Activated CD4-positive, alpha-beta memory T cell treated with anti-CD3 and anti-CD28 coated beads for 36 hours (primary cell): ENCODE data around the gene LRRTM2. TPM values are rescaled to one million over a fixed set of nuclear protein-coding genes. Genes with fewer than 3 reads are reported as not detected.
"Not testable (repeated sequence)": the region's sequence is repeated elsewhere in the genome, so short reads cannot be mapped to it uniquely, and the experiment has no call there.

Experiments used
- CTCF ChIA-PET: fragments of 350-600 bp; sonication (Branson Sonifier 250); formaldehyde crosslinking; loops from one replicate; lab custom pipeline; 2021; ENCODE audit warnings: antibody characterized with exemption, inconsistent platforms; lab: Charles Lee
- POLR2A ChIA-PET: fragments of 350-600 bp; sonication (Branson Sonifier 250); formaldehyde crosslinking; loops from one replicate; lab custom pipeline; 2021; ENCODE audit warnings: antibody characterized with exemption; lab: Charles Lee
- DNase-seq: peaks from one replicate; pipeline ENCODE4 v3.0.0-alpha.2; 2020
- H3K27ac Mint-ChIP-seq: one replicate; pipeline ENCODE4 v1.8.0; 2021; ENCODE audit warnings: mixed read lengths
- H3K27me3 Mint-ChIP-seq: one replicate; pipeline ENCODE4 v1.8.0; 2021; ENCODE audit warnings: mixed read lengths
- H3K36me3 Mint-ChIP-seq: one replicate; pipeline ENCODE4 v1.8.0; 2021; ENCODE audit warnings: mixed read lengths
- H3K4me1 Mint-ChIP-seq: one replicate; pipeline ENCODE4 v1.8.0; 2021; ENCODE audit warnings: low read depth, mixed read lengths
- H3K4me3 Mint-ChIP-seq: one replicate; pipeline ENCODE4 v1.8.0; 2021; ENCODE audit warnings: mild to moderate bottlenecking, mixed read lengths
- H3K9me3 Mint-ChIP-seq: one replicate; pipeline ENCODE4 v1.8.0; 2021; ENCODE audit warnings: mixed read lengths
- intact Hi-C: fragments of 100-400 bp; cut with micrococcal nuclease; formaldehyde crosslinking; loops from one replicate; pipeline ENCODE4 v1.15.1; 2023
- total RNA-seq, 2 experiments: library from RNA; stranded (reverse); gene quantifications; one replicate each; pipeline ENCODE4 v1.2.3, GENCODE V29; 2021

LRRTM2 gene
- total RNA-seq, 2 experiments from 2014 or later: 0.07 TPM; not detected in 1

- ChIA-PET POLR2A (no interaction called here), CTCF (no interaction called here)
- no peaks in the 10 kb centered on the region for H3K36me3 Mint-ChIP-seq
- no peak overlapping the region for H3K27ac Mint-ChIP-seq
- H3K4me3 Mint-ChIP-seq: no peak overlapping the region
- H3K27me3 Mint-ChIP-seq: no peaks in the 10 kb centered on the region
- no peaks in the 10 kb centered on the region for H3K9me3 Mint-ChIP-seq
- intact Hi-C loops: no loop called here
- DNase-seq: no peak
- peaks cover 11% of the 10 kb centered on the region for H3K4me1 Mint-ChIP-seq
Observed at GRCh38 chr5:138850865-138851435, 24.2 kb downstream of the LRRTM2 start.

DNA sequence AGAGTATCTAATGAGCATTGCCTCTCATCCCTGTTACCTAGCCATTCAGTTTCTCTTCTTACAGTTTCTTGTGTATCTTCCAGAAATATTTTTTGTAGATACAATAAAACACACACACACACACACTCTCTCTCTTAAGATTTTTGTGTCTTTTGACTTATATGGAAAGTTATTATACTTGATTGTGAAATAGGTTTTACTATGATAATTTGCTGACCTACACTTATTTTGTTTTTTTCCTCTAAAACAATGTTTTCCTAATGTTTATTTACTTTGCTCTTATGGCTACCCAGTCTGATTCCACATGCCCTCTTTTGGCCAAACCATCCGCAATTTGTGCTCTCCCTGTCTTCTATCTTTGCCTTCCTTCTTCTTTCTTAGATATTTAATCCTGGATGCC lies 25.3 kb downstream of the LRRTM2 start:
- Mint-ChIP-seq H3K27me3 (no peaks in the 10 kb centered on the region), H3K9me3 (no peaks in the 10 kb centered on the region), H3K36me3 (no peaks in the 10 kb centered on the region), H3K4me1 (peaks cover 11% of the 10 kb centered on the region), H3K27ac (no peak overlapping the region), H3K4me3 (no peak overlapping the region)
- intact Hi-C loops: no loop called here
- DNase-seq: no peak
- ChIA-PET CTCF (interaction anchor here (0.7 to 1.8 kb wide), 2 partner anchors 24 to 265 kb away, joined by 3 to 6 read pairs; no protein-coding TSS in a partner anchor), POLR2A (no interaction called here)

DNA sequence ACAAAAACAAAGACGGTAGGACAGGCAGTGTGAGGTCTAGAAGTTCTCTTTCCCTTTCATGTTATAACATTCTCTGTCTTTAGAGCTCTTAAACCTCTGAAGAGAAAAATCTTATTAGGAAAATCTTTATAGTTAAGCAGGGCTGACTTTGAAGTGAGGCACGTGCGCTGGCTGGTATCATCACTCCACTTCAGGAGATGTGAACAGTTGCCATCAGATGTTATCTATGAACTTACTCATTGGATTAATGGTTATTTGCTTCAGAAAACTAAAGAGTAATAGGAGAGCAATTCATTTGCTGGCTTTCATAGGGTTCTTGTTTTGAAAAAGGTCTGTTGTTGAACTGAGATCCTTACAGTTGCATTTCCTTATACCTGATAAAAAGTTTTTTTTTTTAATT lies 25.7 kb downstream of the LRRTM2 start:
- intact Hi-C loops: no loop called here
- ChIA-PET POLR2A (no interaction called here), CTCF (interaction anchor here (0.7 to 1.8 kb wide), 3 partner anchors 24 to 265 kb away, joined by 3 to 6 read pairs (median 3); no protein-coding TSS in a partner anchor)
- peaks cover 11% of the 10 kb centered on the region for H3K4me1 Mint-ChIP-seq
- no peak overlapping the region for H3K27ac Mint-ChIP-seq
- H3K9me3 Mint-ChIP-seq: no peaks in the 10 kb centered on the region
- no peaks in the 10 kb centered on the region for H3K36me3 Mint-ChIP-seq
- no peak for DNase-seq
- no peaks in the 10 kb centered on the region for H3K27me3 Mint-ChIP-seq
- no peak overlapping the region for H3K4me3 Mint-ChIP-seq

- ChIA-PET CTCF (no interaction called here), POLR2A (no interaction called here)
- Mint-ChIP-seq H3K27ac (no peak overlapping the region), H3K4me3 (no peak overlapping the region), H3K9me3 (no peaks in the 10 kb centered on the region), H3K4me1 (peaks cover 5% of the 10 kb centered on the region), H3K27me3 (no peaks in the 10 kb centered on the region), H3K36me3 (no peaks in the 10 kb centered on the region)
- intact Hi-C loops: no loop called here
- no peak for DNase-seq
Observed at GRCh38 chr5:138844812-138845513, 30.2 kb downstream of the LRRTM2 start.

DNA sequence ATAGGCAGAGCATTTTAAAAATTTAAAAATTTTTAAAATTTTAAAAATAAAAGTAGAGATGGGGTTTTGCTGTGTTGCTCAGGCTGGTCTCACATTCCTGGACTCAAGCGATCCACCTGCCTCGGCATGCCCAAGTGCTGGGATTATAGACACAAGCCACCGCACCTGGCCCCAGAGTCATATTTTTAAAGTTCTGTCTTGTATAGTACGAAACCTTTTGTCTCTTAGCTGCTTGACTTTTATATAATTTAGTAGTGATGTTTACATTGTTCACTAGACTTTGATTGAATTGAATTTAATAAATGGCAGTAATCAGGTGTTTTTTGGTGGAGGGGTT lies 31.0 kb downstream of the LRRTM2 start:
- DNase-seq: no peak
- no peak overlapping the region for H3K27ac Mint-ChIP-seq
- no peaks in the 10 kb centered on the region for H3K27me3 Mint-ChIP-seq
- H3K4me1 Mint-ChIP-seq: peaks cover 5% of the 10 kb centered on the region
- no peaks in the 10 kb centered on the region for H3K36me3 Mint-ChIP-seq
- no peaks in the 10 kb centered on the region for H3K9me3 Mint-ChIP-seq
- H3K4me3 Mint-ChIP-seq: no peak overlapping the region
- ChIA-PET POLR2A (no interaction called here), CTCF (no interaction called here)
- intact Hi-C loops: no loop called here

- H3K36me3 Mint-ChIP-seq: no peaks in the 10 kb centered on the region
- intact Hi-C loops: loop anchor here (1.0 kb wide), 1 partner anchor 27 kb away; no protein-coding TSS in a partner anchor
- H3K4me1 Mint-ChIP-seq: peaks cover 5% of the 10 kb centered on the region
- no peaks in the 10 kb centered on the region for H3K9me3 Mint-ChIP-seq
- H3K27me3 Mint-ChIP-seq: no peaks in the 10 kb centered on the region
- POLR2A ChIA-PET: no interaction called here
- CTCF ChIA-PET: no interaction called here
- H3K27ac Mint-ChIP-seq: no peak overlapping the region
- no peak for DNase-seq
- no peak overlapping the region for H3K4me3 Mint-ChIP-seq
Observed at GRCh38 chr5:138843316-138844124, 31.6 kb downstream of the LRRTM2 start.

DNA sequence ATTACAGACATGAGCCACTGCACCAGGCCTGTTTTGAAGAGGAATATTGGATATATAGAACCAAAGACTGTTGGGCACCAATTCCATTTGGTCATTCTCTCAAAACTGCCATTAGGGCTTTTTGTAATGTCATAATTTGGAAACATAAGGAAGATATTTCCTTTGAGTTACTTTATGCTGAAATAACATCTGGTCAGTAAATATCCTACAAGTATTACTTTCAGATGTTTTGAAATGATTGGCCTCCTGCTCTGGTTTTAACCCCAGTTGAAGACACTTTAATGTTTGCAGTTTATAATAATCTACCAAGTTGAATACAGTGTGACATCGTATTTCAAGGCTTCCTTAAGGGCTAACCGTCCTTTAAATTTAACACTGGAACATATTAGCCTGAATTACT lies 33.6 kb downstream of the LRRTM2 start:
- Mint-ChIP-seq H3K27ac (no peak overlapping the region), H3K9me3 (no peaks in the 10 kb centered on the region), H3K36me3 (no peaks in the 10 kb centered on the region), H3K4me1 (peaks cover 5% of the 10 kb centered on the region), H3K4me3 (no peak overlapping the region), H3K27me3 (no peaks in the 10 kb centered on the region)
- intact Hi-C loops: no loop called here
- CTCF ChIA-PET: no interaction called here
- POLR2A ChIA-PET: no interaction called here
- no peak for DNase-seq

DNA sequence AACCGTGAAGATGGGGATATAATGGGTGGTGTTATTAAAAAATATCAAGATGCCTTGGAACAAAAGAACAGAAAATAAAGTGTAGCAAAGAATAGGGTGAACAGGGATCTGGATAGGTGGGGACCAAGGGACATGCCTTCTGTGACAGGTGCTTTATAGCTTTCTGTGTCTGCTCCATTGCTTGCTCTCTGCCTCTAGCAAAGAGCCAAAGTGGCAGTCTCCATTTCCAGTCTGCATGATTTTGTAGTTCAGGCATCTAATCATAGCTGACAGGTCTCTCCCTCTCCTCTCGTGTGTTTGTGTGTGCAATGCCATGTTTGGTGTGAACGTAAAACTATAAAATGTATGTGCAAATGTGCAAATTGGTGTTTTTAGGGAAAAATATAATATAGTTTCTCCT lies 35.0 kb downstream of the LRRTM2 start:
- CTCF ChIA-PET: interaction anchor here (1.2 kb wide), 1 partner anchor 50 kb away, joined by 3 read pairs; no protein-coding TSS in a partner anchor
- H3K27ac Mint-ChIP-seq: no peak overlapping the region
- POLR2A ChIA-PET: no interaction called here
- H3K4me1 Mint-ChIP-seq: peaks cover 5% of the 10 kb centered on the region
- no peak for DNase-seq
- H3K36me3 Mint-ChIP-seq: no peaks in the 10 kb centered on the region
- H3K9me3 Mint-ChIP-seq: no peaks in the 10 kb centered on the region
- no peak overlapping the region for H3K4me3 Mint-ChIP-seq
- intact Hi-C loops: no loop called here
- H3K27me3 Mint-ChIP-seq: no peaks in the 10 kb centered on the region

- no peaks in the 10 kb centered on the region for H3K27me3 Mint-ChIP-seq
- peaks cover 1% of the 10 kb centered on the region for H3K4me1 Mint-ChIP-seq
- no peak overlapping the region for H3K4me3 Mint-ChIP-seq
- ChIA-PET POLR2A (no interaction called here), CTCF (interaction anchor here (1.0 kb wide), 1 partner anchor 12 kb away, joined by 3 read pairs; no protein-coding TSS in a partner anchor)
- intact Hi-C loops: no loop called here
- DNase-seq: no peak
- H3K27ac Mint-ChIP-seq: no peak overlapping the region
- H3K36me3 Mint-ChIP-seq: no peaks in the 10 kb centered on the region
- no peaks in the 10 kb centered on the region for H3K9me3 Mint-ChIP-seq
Observed at GRCh38 chr5:138837160-138837559, 38.0 kb downstream of the LRRTM2 start.

GRCh38 chr5:138834853-138835252 lies 40.3 kb downstream of the LRRTM2 start:
- H3K9me3 Mint-ChIP-seq, H3K4me1 Mint-ChIP-seq, H3K27me3 Mint-ChIP-seq, POLR2A ChIA-PET, DNase-seq, H3K36me3 Mint-ChIP-seq, intact Hi-C loops, H3K27ac Mint-ChIP-seq, H3K4me3 Mint-ChIP-seq: not testable (repeated sequence)
- CTCF ChIA-PET: interaction anchor here (0.6 to 2.4 kb wide), 3 partner anchors 10 to 45 kb away, joined by 3 to 15 read pairs (median 5); no protein-coding TSS in a partner anchor

DNA sequence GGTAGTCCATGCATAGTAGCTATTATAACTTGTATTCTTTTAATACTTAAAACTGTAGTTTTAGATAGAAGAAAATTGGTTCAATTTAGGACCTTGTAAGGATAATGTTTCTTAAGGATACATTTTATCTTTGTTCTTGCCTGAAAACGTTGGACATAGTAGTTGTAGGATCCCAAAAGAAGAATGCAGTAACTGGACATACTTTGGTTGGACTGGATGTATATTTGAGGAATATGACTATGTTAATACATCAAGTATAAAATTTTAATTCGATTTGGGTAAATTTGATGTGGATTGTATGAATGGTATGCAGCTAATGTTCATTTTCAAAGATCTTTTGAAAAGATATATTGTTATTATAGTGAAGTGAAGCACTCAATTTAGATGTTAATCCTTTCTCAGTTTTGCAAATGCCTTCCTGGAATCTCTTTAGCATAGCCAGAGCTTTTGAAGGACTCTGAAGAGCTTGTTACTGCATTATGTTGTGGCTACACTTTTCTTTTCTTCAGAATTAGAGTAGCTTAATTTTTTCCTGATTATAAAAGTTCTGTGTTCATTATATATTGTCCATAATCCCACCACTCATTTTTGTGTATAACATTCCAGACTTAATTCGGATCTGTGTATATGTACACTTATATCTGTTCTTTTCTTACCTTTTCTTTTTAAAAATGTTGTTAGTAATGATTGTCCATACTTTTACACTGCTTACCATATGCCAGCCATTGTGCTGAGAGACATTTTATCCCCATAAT lies 41.2 kb downstream of the LRRTM2 start:
- Mint-ChIP-seq H3K4me3 (no peak overlapping the region), H3K27ac (no peak overlapping the region), H3K4me1 (peaks cover 3% of the 10 kb centered on the region), H3K27me3 (no peaks in the 10 kb centered on the region), H3K9me3 (no peaks in the 10 kb centered on the region), H3K36me3 (peaks cover 4% of the 10 kb centered on the region)
- no peak for DNase-seq
- CTCF ChIA-PET: interaction anchor here (1.8 to 2.4 kb wide), 2 partner anchors 9 to 44 kb away, joined by 5 to 15 read pairs; no protein-coding TSS in a partner anchor
- POLR2A ChIA-PET: no interaction called here
- intact Hi-C loops: no loop called here

DNA sequence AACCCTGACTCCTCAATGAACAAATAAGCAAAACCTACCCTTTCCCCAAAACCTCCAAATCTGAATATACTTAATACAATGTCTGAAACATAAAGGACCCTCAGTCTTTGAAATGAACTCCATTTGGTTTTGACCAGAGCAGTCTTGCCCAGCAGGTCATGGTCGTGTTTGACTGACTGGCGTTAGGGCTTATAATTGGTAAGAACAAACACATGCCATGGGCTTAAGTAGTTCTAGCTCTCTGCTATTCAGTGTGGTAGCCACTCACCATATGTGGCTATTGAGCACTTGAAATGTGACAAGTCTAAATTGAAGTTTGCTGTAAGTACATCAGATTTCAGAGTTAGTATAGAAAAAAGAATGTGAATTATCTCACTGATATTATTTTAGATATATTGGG lies 42.1 kb downstream of the LRRTM2 start:
- H3K4me3 Mint-ChIP-seq: no peak overlapping the region
- H3K4me1 Mint-ChIP-seq: peaks cover 3% of the 10 kb centered on the region
- no peaks in the 10 kb centered on the region for H3K9me3 Mint-ChIP-seq
- no peaks in the 10 kb centered on the region for H3K27me3 Mint-ChIP-seq
- intact Hi-C loops: no loop called here
- H3K36me3 Mint-ChIP-seq: peaks cover 4% of the 10 kb centered on the region
- DNase-seq: no peak
- ChIA-PET POLR2A (no interaction called here), CTCF (no interaction called here)
- no peak overlapping the region for H3K27ac Mint-ChIP-seq
